Activated CD4-positive, CD25-positive, alpha-beta regulatory T cell treated with anti-CD3 and anti-CD28 coated beads, Interleukin-2, amount 50 U/mL, for 24 hours (primary cell): ENCODE measurements around the gene VMAC.
A peak's percentile ranks its signal among the peaks of the same experiment; 100 is the strongest.

Source experiments
- ATAC-seq, 2 donors: fragments of 150-1000 bp; cut with Tn5 transposase; one replicate each; pipeline ENCODE4 v1.10.0; 2021; ENCODE audit warnings: mild to moderate bottlenecking in 1 of 2, moderate library complexity in 1 of 2

The VMAC gene

DNA sequence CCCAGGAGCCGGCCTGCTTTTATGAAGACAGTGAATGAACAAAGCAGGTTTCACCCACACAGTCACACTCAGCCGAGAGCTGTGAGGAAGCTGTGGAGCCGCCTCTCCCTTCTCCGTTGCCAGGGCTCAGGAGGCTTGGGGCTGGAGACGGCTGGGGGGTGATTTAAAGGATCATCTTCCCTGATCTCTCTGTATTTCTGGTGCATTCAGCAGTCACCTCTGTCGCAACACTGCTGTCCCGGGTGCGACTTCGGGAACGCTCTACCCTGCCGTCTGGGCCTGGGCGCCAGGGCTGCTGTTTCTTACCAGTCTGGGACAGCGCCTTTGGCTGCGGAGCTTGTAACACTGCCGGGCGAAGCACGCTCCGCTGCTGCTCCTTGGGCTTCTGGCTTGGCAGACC, 27.5 kb downstream of the VMAC start:
- ATAC-seq, result no peak

DNA sequence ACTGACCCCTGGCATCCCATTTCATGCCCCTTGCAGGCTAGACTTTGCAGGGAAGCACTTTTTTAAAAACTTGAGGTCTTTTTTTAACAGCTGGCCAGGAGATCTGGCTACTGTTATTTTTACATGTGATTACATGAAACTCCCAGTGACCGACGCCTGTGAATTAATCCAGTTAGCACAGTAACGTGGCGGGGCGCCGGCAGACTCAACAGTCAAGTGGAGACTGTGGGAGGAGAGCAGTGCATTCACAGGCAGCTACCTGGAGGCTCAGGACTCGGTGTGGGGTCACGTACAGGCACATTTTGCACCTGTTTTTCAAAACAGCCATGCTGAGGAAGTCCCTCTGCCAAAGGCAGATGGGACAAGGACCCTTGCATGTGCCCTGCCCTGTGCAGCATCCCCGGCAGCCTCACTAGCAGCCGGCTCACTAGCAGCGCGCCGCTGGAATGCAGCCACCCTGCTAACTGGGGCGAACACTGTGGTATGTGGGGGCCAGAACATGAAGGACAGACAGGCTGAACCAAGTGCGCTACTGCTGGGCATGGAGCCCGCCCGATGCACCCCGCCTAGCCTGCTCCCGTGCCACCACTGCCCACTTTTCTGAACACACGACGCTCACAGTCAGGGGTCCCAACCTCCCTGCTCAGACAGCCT, 28.1 kb downstream of the VMAC start:
- ATAC-seq, result no peak

DNA sequence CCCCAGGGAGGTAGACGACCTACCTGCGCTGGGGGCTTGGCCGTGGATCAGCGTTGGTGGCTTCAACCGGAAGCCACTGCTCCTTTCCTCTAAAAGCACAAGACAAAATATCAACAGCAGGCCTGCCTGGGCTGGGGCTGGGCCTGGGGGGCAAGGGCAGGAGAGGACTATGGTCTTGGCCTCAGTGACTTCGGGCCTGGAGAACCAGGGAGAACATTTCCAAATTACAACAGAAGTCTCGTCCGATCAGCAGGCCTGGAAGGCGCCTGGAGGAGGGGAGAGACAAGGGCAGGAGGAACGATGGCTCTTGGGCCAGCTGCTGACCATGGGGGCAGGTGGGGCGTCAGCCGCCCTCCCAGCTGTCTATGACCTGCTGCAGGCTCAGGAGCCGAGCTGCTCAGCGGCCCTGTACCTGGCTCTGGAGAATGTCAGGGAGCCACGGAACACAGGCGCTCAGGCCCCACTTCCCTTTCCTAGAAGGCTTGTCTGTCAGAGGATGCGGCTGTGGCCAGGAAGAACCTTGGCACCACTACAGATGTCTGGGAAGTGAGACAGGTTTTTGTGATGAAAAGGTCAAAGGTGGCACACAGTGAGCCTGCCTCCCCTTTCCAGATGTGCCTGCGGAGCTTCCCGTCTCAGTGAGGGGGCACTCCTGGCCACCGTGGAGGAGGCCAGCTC, 28.9 kb downstream of the VMAC start:
- no peak for ATAC-seq

DNA sequence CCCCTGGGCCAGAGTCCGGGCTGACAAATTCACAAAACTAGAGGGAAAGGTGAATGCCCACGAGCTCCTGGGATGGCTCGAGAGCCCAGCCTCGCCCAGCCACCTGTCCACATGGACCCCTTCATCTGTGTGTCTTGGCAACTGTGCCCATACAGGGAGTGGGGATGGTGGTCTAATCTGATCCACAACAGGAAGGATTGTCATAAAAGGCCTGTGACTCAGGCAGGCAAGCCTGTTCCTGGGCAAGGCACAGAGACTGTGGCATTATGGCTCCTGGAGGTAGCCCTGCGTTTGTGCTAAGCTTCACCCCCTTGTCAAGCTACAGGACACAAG, 29.4 kb downstream of the VMAC start:
- no peak for ATAC-seq

DNA sequence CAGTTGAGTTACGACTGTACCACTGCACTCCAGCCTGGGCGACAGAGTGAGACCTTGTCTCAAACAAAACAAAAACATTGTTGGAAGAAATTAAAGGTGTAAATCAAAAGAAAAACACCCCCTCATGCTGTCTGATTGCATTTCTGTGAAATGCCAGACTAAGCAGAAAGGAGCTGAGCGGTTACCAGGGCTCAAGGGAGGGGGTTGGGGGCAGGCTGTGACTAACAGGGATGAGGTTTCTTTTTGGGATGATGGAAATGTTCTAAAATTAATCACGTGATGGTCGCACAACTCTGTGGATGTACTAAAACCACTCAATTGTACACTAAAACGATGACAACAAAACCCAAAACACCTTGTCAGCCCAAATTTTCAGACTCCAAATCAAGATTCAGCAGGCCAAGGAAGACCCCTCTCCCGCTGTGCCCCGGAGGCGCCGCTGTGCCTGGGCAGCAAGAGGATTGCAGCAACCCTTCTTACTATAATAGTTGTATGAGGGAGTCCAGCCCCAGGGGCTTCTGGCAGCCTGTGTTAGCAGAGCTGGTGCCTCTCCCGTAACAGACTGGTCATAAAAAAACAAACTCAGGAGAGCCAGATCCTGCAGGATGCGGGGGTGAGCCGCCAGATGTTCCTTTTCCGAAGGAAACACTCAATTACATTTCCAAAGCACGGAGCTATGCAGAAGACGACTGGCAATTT, 30.3 kb downstream of the VMAC start:
- ATAC-seq, result no peak

DNA sequence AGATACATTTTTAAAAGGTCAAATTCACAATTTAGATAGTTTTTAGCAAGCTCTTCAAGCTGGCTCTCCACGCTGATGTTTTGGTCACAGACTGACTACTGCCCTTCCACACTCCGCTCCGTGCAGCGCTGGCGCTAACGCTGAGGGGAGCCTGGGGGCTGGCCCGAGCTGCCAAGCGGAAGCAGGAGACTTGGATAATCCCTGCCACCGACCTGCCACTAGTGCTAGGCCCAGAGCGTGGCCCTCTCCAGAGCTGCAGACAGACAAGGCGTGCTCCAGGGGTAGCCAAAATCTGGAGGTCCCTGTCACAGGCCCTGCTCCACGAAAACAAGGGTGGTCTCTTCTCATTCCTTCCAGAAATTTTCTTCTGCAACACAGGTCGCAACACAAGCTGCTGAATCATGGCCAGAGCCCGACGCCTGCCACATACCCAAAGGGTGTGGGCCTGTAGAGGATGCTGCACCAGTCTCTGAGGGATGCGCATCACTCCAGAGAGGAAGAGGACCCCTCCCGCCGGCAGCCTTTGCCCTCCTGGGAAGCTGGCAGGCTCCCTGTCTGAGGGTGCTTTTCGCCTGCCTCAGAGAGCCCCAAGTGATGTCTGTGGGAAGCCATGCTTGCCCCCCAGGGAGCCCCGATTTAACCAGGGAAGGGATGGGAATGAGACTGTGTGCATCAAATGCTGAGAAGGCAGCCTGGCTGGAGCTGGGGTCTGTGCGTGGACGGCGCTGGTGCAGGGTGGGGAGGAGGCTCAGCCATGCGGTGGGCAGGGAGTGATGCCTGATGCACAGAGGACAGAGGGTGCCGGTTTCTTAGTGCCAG, 31.0 kb downstream of the VMAC start:
- no peak for ATAC-seq

DNA sequence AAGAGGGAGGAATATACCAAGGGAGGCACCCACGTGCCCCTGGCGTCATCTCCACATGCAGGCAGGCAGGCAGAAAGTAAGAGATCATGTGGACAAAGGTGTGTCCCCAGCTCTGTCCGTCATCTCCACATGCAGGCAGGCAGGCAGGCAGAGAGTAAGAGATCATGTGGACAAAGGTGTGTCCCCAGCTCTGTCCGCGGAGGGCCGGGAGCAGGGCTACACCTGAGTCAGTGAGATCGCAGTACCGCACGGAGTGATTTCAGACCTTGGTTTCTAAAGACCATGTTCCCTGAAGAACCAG, 31.6 kb downstream of the VMAC start:
- ATAC-seq, result no peak

DNA sequence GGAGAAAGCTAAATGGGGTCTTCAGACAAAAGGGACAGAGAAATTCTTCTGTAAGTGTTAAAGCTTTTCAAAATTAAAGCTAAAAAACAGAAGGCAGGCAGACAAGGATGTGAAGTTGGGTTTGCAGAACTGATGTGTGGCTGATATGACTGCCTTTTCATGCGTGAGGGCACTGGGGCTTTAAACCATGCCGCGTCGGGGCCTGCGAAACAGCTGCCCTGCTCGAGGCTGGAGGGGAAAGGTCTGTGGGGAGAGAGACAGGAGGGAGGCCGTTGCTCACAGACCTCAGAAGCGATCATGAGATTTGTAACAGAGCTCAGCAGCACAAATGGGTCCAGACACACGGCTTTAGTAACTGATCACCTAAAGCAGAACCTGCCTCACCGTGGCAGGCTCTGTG, 32.9 kb downstream of the VMAC start:
- no peak for ATAC-seq

DNA sequence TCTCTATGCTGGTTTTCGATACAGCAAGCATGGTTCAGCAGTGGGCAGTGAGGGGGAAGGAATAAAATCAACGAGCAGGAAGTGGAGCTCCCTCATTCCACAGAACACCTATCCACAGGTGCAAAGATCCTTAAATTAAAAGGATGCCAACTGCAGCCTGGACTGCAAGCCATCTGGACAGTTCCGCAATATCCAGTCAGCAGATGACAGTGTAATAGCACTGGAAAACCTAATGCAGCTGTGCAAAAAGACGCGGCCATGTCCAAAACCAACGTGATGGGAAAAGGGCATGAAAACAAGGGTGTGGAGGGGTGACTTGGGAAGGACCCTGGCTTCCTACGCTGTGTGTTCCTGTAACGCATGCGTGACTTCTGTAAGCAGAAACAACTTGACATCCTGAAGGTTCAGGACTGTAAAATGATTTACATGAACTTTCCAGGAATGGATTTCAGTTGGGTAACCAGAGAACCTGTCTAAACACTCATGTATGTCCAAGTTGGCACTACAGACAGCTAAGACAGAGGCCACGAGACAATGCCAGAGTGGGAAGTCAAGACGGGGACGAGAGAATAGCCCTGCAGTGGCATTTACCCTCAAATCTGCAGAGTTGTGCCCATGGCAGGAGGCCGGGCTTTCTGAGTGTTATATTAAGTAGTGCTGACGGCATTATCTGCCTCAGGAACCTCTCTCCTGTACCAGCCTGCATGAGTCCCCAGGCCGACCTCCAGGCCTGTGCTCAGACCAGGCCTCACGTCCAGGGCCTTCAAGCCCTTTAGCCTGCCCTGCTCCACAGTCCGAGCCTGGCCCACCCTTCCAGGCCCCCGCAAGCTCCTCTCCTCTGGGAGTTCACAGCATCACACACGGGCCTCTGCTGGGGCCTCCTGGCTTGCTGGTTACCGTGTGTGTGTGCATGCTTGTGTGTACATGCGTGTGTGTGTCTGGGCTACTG, 35.9 kb downstream of the VMAC start:
- no peak for ATAC-seq

DNA sequence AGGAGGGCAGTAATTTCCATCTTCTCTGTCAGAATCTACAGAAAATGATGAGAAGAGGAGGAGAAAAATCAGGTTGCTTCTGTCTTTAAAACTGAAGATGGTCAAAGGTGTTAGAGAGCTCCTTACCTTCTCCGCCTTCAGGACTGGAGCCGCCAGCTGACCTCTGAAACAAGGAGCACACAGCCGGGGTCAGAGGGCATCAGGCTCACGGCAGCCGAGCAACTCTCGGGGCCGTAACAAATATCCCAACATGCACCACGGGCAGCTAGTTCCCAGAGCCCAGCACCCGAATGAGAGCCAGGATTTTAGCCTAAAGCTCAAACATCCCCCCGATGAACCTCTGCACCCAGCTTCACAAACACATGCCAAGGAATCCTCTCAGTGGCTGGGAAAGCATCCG, 37.0 kb downstream of the VMAC start:
- ATAC-seq, result no peak

DNA sequence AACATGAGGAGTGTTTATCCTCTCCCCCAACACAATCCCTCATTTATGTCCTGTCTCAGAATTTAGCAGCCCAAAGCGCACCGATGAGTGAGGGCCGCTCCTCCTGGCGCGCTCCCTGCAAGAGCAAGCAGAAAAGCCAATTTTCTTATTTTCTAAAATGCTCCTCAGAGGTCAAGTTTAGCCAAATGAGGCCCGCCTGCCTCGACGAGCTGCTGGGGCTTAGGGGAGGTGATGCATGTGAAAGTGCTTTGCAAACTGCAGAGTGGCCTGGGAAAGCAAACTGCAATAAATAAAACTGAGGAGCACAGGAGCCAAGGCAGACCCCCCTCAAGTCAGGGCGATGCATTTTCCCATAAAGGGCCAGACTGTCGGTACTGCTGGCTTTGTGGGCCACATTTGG, 38.4 kb downstream of the VMAC start:
- no peak for ATAC-seq

DNA sequence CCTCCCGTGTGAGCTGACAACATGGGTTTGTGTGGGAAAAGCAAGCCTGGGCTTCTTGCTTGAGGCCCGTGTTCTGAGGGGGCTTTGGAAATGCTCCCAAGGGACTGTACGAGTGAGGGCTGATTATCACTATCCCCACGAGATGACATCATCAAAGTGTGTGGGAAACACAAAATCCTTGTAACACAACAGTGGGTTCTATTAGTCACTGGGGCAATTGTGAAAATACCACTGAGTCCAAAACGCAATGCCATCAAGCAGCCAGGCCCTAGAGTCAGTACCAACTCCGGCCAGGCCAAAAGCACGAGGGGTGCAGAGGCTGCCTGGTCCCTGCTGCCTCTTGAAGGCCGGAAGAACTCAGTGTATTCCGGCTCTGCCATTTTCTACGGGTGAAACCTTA, 39.0 kb downstream of the VMAC start:
- peak in 1 of 2 donors; percentile 38 for ATAC-seq

DNA sequence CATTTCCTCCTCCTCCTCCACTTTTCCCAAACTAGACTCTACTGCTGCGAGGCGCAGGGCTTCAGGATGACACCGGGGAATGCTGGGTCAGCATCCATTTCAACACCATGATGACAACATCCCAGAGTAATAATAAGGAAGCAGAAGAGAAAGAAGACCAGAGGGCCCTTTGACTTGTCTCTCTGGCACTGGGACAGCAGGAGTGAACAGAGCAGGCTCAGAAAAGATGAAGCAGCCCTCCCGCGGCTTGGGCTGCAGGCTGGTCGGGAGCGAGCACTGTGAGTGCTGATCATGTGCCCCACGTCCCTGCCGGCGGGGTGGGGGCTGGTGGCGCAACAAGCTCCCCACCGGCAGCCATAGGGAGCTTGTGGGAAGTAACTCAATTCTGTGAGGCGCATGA, 42.8 kb downstream of the VMAC start:
- ATAC-seq, result no peak

DNA sequence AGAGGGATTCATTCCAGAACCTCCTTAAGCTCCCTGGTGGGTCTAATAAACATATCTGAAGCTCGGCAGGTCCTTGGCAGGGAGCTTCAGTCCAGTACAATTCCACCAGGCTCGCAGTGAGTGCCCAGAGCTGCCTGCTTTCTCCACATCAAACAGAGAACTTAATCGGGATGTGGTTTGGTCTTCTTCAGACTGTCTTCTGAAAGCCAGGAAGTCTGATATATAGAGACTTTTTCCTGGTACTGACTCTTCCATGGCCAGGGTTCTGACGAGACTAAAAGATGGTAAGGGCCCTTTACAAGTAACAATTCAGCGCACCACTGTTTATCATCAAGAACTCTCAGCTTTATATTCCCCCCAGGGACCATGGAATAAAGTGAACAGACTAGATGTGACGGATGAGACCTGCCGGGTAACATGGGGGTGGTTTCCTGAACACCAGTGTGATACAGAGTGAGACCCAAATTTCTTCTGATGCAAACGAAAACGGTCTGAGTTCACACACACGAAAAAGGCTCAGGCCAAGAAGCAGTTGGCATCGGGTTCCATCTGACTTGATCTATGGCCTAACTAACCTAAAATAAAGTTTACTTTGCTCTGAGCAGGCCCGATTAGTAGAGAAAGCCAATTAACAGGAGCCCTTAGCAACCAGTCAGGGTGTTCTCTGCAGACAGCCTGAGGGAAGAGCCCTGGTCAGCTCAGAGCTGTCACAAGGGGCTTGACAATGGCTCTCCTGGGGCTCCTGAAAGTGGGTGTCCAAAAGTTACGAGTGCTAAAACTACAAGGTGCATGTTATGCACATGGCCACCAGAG, 44.3 kb downstream of the VMAC start:
- peak in 1 of 2 donors; percentile 48 for ATAC-seq

DNA sequence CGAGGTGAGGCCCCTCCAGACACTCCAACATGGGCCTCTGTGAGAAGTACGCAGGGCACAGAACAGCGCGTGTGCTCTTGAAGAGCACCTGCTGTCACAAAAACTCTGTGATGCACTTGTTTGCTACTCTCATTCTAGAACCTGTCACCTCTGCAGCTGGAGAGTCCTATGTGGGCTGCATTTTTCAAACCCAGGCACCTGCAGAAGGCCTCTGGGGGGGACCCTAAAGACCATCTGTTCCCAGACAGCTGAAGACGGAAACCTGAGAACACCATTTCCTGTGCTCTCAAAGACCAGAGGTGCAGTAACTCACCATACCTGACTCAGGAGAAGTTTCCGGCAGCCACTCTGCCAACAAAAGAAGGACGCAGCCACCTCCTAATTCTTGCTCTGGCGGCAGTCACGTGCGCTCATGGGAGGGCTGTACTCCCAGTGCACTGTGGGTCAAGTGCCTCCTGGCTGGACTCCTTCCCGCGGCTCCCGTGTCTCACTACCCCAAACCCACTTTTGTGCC, 45.2 kb downstream of the VMAC start:
- peak; percentile 58 to 76 for ATAC-seq

DNA sequence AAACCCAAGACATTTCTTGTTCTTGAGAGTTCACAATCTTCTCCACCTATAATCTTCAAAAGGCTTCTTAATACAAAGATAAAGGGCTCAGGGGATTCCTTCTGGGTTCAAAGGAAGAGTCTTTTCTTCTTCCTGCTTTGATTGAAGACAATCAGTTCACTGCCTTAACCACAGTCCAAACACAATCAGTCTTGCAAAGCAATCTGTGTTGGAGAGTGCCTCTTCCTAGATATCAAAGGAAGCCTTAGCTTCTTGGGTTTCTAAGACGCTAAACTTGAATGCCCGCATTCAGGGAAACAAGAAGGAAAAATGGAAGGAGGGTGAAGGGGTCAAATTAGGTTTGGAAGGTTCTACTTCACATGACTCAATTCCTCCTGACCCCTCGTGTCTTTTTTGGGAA, 46.1 kb downstream of the VMAC start:
- ATAC-seq, result no peak

DNA sequence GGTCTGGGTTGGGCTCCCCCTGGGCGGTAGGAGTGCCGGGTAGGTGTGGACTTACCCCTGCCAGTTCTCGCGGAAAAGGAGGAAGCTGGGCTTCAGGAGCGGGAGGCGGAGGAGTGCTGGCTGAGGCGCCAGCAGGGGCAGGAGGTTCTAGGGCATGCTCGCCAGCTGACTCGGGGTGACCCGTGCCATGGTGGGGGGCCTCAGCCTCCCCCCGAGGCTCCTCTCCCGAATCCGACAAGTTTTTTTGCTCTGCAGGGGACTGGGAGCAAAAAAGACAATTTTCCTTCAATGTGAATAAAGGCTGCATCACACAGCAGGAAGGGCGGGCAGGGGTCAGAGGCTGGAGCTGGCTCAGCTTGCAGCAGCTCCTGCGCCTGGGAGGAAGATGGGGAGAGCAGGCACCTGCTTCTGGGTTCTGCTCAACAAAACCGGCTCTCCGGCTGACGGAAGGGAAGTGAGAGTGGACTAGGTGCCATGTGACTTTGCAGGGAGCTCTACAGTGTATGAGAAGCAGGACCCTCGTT, 46.7 kb downstream of the VMAC start:
- ATAC-seq, result no peak

DNA sequence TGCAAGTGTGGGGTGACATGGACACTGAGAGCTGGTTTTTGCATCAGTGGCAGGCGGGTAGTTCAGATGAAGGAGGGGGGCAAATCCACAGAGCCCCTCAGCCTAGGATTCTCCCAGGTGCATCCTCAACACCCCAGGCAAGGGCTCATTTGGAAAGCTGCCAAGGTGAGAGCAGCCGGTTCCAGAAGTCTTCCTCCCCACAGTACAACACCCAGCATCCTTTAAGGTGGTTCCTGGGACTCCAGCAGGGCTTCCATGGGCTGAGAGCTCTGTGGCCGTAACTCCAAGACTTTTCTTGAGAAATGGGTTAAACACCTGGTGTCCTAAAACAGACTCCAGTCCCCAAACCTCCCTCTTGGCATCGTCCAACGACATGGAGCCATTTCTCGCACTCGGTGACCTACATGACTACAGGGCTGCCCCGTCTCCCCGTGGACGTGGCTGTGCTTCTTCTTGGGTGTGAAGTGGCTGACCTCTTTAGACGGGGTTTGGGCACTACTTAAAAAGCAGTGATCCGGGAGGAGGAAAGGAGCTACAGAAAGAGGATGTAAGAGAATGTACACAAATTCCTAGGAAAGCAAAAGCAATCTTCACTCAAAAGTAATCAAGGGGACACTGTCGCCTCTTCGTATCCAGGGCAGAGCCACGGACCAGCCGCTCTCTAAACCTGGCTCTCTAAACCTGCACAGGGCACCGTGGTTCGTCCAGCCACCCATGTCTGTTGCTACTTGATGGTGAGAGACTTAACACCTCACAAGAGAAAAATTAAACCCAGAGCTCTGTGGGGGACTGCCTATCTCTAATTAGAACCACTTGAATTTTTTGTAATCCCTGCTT, 47.7 kb downstream of the VMAC start:
- ATAC-seq, result no peak

DNA sequence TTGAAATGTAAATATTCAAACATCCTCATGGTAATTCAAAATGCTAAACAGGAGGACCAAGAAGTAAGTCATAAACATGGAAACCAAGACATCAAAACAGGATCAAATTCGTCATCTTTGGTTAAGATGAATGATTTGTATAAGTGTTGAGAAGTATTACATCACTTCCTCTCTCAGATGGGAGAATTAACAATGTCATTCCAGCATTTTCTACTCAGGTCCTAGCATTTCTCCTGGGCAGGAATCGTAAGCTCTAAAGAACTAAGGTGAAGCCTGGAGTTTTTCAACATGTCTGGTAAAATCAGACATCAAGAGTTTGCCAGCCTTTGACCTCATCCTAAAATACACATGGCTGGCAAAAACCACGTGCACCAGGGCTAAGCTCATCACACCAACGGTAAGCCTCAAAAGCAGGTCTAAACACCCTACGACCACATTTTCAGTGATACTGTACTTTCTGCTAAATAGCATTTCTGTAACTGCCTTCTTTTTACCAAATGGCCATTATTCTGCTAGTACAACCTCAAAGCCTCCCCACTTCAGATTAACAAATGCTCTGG, 48.4 kb downstream of the VMAC start:
- no peak for ATAC-seq

DNA sequence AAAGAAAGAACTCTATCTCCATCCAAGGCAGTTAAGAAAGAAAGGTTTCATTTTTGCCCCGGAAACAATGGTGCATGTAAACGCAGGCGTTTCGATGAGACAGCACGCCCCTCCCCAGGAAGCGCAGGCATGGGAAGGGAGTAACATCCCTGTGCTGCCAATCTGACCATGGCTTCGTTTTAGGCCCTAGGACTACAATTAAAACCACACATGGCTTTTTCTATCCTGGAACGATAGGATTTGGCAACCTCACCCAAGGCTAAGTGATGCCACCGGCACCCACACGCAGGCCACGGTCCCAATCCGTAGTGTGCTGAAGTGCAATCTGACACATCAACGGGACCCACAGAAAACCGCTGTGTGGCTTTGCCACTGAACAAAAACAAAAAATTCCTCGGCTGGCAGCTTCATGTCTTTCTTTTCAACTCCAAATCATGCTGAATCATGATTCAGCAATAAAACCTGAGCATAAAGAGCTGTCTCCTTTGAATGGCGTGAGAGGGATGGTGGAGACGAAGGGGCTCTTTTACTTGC, 49.1 kb downstream of the VMAC start:
- peak; percentile 15 to 40 for ATAC-seq
